WTC11 (cell line): ENCODE results near the gene CIRBP.

Experiments
- ATF1 ChIP-seq: sonication (generic); formaldehyde crosslinking; IDR thresholded peaks from 2 replicates; pipeline ENCODE4 v1.8.1; 2023; ENCODE audit warnings: mild to moderate bottlenecking, moderate library complexity, missing genetic modification reagents
- CREM ChIP-seq: sonication (generic); formaldehyde crosslinking; IDR thresholded peaks from 2 replicates; pipeline ENCODE4 v1.8.1; 2022; ENCODE audit warnings: mild to moderate bottlenecking, missing genetic modification reagents, moderate library complexity
- CTCF ChIP-seq: fragments of 200-600 bp; IDR thresholded peaks from 2 replicates; pipeline ENCODE4 v1.8.0; 2022; ENCODE audit warnings: antibody characterized with exemption
- E2F5 ChIP-seq: sonication (generic); formaldehyde crosslinking; IDR thresholded peaks from 2 replicates; pipeline ENCODE4 v1.8.1; 2022; ENCODE audit warnings: mild to moderate bottlenecking, moderate library complexity, missing genetic modification reagents
- JUN ChIP-seq: sonication (generic); formaldehyde crosslinking; IDR thresholded peaks from 2 replicates; pipeline ENCODE4 v1.8.0; 2023; ENCODE audit warnings: mild to moderate bottlenecking, missing genetic modification reagents
- NR2C2 ChIP-seq: sonication (generic); formaldehyde crosslinking; IDR thresholded peaks from 2 replicates; pipeline ENCODE4 v1.8.0; 2022; ENCODE audit warnings: mild to moderate bottlenecking, missing genetic modification reagents
- NR3C1 ChIP-seq: sonication (generic); formaldehyde crosslinking; conservative IDR thresholded peaks from 2 replicates; pipeline ENCODE4 v1.8.1; 2023; ENCODE audit warnings: low read depth, mild to moderate bottlenecking, missing genetic modification reagents
- TCF7 ChIP-seq: sonication (generic); formaldehyde crosslinking; IDR thresholded peaks from 2 replicates; pipeline ENCODE4 v1.8.0; 2022; ENCODE audit warnings: mild to moderate bottlenecking, low read depth, missing genetic modification reagents, moderate library complexity
- ZBTB21 ChIP-seq: sonication (generic); formaldehyde crosslinking; IDR thresholded peaks from 2 replicates; pipeline ENCODE4 v1.8.1; 2023; ENCODE audit warnings: mild to moderate bottlenecking, missing genetic modification reagents, borderline replicate concordance
- TF ChIP-seq, protein P1 (sequence below): fragments of 250-450 bp; sonication (Bioruptor Pico); IDR thresholded peaks from 2 replicates; pipeline ENCODE4 v2.1.2; 2022; ENCODE audit warnings: mild to moderate bottlenecking, moderate library complexity
- TF ChIP-seq, protein P2 (sequence below): sonication (generic); formaldehyde crosslinking; conservative IDR thresholded peaks from 2 replicates; pipeline ENCODE4 v1.8.1; 2023; ENCODE audit warnings: mild to moderate bottlenecking, low read depth, missing genetic modification reagents, moderate library complexity
- TF ChIP-seq, protein P3 (sequence below): fragments of 250-450 bp; sonication (Bioruptor Pico); IDR thresholded peaks from 2 replicates; pipeline ENCODE4 v1.9.0; 2021; ENCODE audit warnings: mild to moderate bottlenecking
- TF ChIP-seq, protein P4 (sequence below): sonication (generic); formaldehyde crosslinking; conservative IDR thresholded peaks from 2 replicates; pipeline ENCODE4 v1.8.1; 2022; ENCODE audit warnings: mild to moderate bottlenecking, missing genetic modification reagents

GRCh38 chr19:1232652-1233072 lies 36.5 kb upstream of the CIRBP start:
- TF ChIP-seq CTCF (no peak), E2F5 (CRISPR knock-in tag) (no peak), JUN (CRISPR knock-in tag) (no peak), TCF7 (CRISPR knock-in tag) (no peak), NR3C1 (CRISPR knock-in tag) (no peak), ATF1 (CRISPR knock-in tag) (no peak), NR2C2 (no peak), CREM (CRISPR knock-in tag) (no peak), ZBTB21 (CRISPR knock-in tag) (no peak)
- TF ChIP-seq, protein P1, sequence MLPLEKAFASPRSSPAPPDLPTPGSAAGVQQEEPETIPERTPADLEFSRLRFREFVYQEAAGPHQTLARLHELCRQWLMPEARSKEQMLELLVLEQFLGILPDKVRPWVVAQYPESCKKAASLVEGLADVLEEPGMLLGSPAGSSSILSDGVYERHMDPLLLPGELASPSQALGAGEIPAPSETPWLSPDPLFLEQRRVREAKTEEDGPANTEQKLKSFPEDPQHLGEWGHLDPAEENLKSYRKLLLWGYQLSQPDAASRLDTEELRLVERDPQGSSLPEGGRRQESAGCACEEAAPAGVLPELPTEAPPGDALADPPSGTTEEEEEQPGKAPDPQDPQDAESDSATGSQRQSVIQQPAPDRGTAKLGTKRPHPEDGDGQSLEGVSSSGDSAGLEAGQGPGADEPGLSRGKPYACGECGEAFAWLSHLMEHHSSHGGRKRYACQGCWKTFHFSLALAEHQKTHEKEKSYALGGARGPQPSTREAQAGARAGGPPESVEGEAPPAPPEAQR (CRISPR knock-in tag) = no peak
- TF ChIP-seq, protein P2, sequence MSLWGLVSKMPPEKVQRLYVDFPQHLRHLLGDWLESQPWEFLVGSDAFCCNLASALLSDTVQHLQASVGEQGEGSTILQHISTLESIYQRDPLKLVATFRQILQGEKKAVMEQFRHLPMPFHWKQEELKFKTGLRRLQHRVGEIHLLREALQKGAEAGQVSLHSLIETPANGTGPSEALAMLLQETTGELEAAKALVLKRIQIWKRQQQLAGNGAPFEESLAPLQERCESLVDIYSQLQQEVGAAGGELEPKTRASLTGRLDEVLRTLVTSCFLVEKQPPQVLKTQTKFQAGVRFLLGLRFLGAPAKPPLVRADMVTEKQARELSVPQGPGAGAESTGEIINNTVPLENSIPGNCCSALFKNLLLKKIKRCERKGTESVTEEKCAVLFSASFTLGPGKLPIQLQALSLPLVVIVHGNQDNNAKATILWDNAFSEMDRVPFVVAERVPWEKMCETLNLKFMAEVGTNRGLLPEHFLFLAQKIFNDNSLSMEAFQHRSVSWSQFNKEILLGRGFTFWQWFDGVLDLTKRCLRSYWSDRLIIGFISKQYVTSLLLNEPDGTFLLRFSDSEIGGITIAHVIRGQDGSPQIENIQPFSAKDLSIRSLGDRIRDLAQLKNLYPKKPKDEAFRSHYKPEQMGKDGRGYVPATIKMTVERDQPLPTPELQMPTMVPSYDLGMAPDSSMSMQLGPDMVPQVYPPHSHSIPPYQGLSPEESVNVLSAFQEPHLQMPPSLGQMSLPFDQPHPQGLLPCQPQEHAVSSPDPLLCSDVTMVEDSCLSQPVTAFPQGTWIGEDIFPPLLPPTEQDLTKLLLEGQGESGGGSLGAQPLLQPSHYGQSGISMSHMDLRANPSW = no peak
- TF ChIP-seq, protein P3, sequence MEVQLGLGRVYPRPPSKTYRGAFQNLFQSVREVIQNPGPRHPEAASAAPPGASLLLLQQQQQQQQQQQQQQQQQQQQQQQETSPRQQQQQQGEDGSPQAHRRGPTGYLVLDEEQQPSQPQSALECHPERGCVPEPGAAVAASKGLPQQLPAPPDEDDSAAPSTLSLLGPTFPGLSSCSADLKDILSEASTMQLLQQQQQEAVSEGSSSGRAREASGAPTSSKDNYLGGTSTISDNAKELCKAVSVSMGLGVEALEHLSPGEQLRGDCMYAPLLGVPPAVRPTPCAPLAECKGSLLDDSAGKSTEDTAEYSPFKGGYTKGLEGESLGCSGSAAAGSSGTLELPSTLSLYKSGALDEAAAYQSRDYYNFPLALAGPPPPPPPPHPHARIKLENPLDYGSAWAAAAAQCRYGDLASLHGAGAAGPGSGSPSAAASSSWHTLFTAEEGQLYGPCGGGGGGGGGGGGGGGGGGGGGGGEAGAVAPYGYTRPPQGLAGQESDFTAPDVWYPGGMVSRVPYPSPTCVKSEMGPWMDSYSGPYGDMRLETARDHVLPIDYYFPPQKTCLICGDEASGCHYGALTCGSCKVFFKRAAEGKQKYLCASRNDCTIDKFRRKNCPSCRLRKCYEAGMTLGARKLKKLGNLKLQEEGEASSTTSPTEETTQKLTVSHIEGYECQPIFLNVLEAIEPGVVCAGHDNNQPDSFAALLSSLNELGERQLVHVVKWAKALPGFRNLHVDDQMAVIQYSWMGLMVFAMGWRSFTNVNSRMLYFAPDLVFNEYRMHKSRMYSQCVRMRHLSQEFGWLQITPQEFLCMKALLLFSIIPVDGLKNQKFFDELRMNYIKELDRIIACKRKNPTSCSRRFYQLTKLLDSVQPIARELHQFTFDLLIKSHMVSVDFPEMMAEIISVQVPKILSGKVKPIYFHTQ (CRISPR knock-in tag) = no peak
- TF ChIP-seq, protein P4, sequence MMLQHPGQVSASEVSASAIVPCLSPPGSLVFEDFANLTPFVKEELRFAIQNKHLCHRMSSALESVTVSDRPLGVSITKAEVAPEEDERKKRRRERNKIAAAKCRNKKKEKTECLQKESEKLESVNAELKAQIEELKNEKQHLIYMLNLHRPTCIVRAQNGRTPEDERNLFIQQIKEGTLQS (CRISPR knock-in tag) = no peak
